HEK293 (cell line): Measurements from ENCODE around the gene VTN.

Experiments
- BCL11B ChIP-seq: fragments of 450-650 bp; formaldehyde crosslinking; IDR thresholded peaks from 2 replicates; pipeline ENCODE4 v1.5.1; 2016; ENCODE audit warnings: low read depth, missing biosample characterization, missing genetic modification characterization
- GLIS1 ChIP-seq: fragments of 450-650 bp; formaldehyde crosslinking; IDR thresholded peaks from 2 replicates; pipeline ENCODE4 v1.5.1; 2016; ENCODE audit warnings: missing biosample characterization, missing genetic modification characterization
- KLF8 ChIP-seq: fragments of 450-650 bp; formaldehyde crosslinking; IDR thresholded peaks from 2 replicates; pipeline ENCODE4 v1.5.1; 2016; ENCODE audit warnings: missing biosample characterization, missing genetic modification characterization
- SETDB1 ChIP-seq: IDR thresholded peaks from one replicate; pipeline ENCODE4 v1.6.1; 2017; ENCODE audit warnings: mild to moderate bottlenecking, low read length, moderate library complexity, mixed read lengths; ENCODE audit not compliant: insufficient read length
- SP3 ChIP-seq: fragments of 450-650 bp; formaldehyde crosslinking; IDR thresholded peaks from 2 replicates; pipeline ENCODE4 v1.5.1; 2016; ENCODE audit warnings: missing biosample characterization, missing genetic modification characterization
- ZBTB1 ChIP-seq: fragments of 450-650 bp; formaldehyde crosslinking; IDR thresholded peaks from 2 replicates; pipeline ENCODE4 v1.5.1; 2016; ENCODE audit warnings: missing biosample characterization, missing genetic modification characterization
- ZBTB20 ChIP-seq: fragments of 450-650 bp; formaldehyde crosslinking; IDR thresholded peaks from 2 replicates; pipeline ENCODE4 v1.5.1; 2016; ENCODE audit warnings: missing biosample characterization, missing genetic modification characterization
- ZNF140 ChIP-seq: fragments of 450-650 bp; formaldehyde crosslinking; IDR thresholded peaks from 2 replicates; pipeline ENCODE4 v1.5.1; 2016; ENCODE audit warnings: missing biosample characterization, missing genetic modification characterization
- ZNF184 ChIP-seq: fragments of 450-650 bp; IDR thresholded peaks from 2 replicates; pipeline ENCODE4 v1.5.1; 2018; ENCODE audit warnings: missing biosample characterization, mild to moderate bottlenecking, missing genetic modification characterization
- ZNF311 ChIP-seq: fragments of 450-650 bp; formaldehyde crosslinking; IDR thresholded peaks from 2 replicates; pipeline ENCODE4 v1.5.1; 2017; ENCODE audit warnings: missing biosample characterization, missing genetic modification characterization, borderline replicate concordance
- ZNF335 ChIP-seq: fragments of 450-650 bp; formaldehyde crosslinking; conservative IDR thresholded peaks from 2 replicates; pipeline ENCODE4 v1.5.1; 2016; ENCODE audit warnings: missing biosample characterization, missing genetic modification characterization
- ZNF433 ChIP-seq: fragments of 450-650 bp; formaldehyde crosslinking; IDR thresholded peaks from 2 replicates; pipeline ENCODE4 v1.5.1; 2016; ENCODE audit warnings: missing biosample characterization, missing genetic modification characterization, low read depth
- ZNF473 ChIP-seq: fragments of 450-650 bp; formaldehyde crosslinking; IDR thresholded peaks from 2 replicates; pipeline ENCODE4 v1.5.1; 2017; ENCODE audit warnings: missing biosample characterization, missing genetic modification characterization
- ZNF501 ChIP-seq: fragments of 450-650 bp; formaldehyde crosslinking; IDR thresholded peaks from 2 replicates; pipeline ENCODE4 v1.5.1; 2016; ENCODE audit warnings: missing biosample characterization, missing genetic modification characterization
- ZNF707 ChIP-seq: fragments of 450-650 bp; formaldehyde crosslinking; IDR thresholded peaks from 2 replicates; pipeline ENCODE4 v1.5.1; 2016; ENCODE audit warnings: missing biosample characterization, missing genetic modification characterization
- ZNF747 ChIP-seq: fragments of 450-650 bp; formaldehyde crosslinking; IDR thresholded peaks from 2 replicates; pipeline ENCODE4 v1.5.1; 2016; ENCODE audit warnings: missing biosample characterization, missing genetic modification characterization
- ZNF792 ChIP-seq: fragments of 450-650 bp; formaldehyde crosslinking; IDR thresholded peaks from 2 replicates; pipeline ENCODE4 v1.5.1; 2016; ENCODE audit warnings: missing biosample characterization, missing genetic modification characterization
- ZSCAN16 ChIP-seq: fragments of 450-650 bp; formaldehyde crosslinking; IDR thresholded peaks from 2 replicates; pipeline ENCODE4 v1.5.1; 2016; ENCODE audit warnings: missing biosample characterization, missing genetic modification characterization
- ZSCAN30 ChIP-seq: fragments of 450-650 bp; IDR thresholded peaks from 2 replicates; pipeline ENCODE4 v1.5.1; 2018; ENCODE audit warnings: missing biosample characterization, mild to moderate bottlenecking, missing genetic modification characterization, moderate library complexity
- TF ChIP-seq, protein P1 (sequence below): fragments of 450-650 bp; formaldehyde crosslinking; IDR thresholded peaks from 2 replicates; pipeline ENCODE4 v1.5.1; 2016; ENCODE audit warnings: missing biosample characterization, missing genetic modification characterization
- TF ChIP-seq, protein P2 (sequence below): fragments of 450-650 bp; formaldehyde crosslinking; IDR thresholded peaks from 2 replicates; pipeline ENCODE4 v1.5.0; 2017; ENCODE audit warnings: missing biosample characterization, missing genetic modification characterization, borderline replicate concordance
- TF ChIP-seq, protein P3 (sequence below): fragments of 450-650 bp; formaldehyde crosslinking; IDR thresholded peaks from 2 replicates; pipeline ENCODE4 v1.5.1; 2017; ENCODE audit warnings: missing biosample characterization, missing genetic modification characterization
- TF ChIP-seq, protein P4 (sequence below): fragments of 450-650 bp; formaldehyde crosslinking; IDR thresholded peaks from 2 replicates; pipeline ENCODE4 v1.5.1; 2016; ENCODE audit warnings: missing biosample characterization, missing genetic modification characterization
- TF ChIP-seq, protein P5 (sequence below): fragments of 450-650 bp; formaldehyde crosslinking; IDR thresholded peaks from 2 replicates; pipeline ENCODE4 v1.5.1; 2016; ENCODE audit warnings: missing biosample characterization, missing genetic modification characterization, borderline replicate concordance

Gene VTN

DNA sequence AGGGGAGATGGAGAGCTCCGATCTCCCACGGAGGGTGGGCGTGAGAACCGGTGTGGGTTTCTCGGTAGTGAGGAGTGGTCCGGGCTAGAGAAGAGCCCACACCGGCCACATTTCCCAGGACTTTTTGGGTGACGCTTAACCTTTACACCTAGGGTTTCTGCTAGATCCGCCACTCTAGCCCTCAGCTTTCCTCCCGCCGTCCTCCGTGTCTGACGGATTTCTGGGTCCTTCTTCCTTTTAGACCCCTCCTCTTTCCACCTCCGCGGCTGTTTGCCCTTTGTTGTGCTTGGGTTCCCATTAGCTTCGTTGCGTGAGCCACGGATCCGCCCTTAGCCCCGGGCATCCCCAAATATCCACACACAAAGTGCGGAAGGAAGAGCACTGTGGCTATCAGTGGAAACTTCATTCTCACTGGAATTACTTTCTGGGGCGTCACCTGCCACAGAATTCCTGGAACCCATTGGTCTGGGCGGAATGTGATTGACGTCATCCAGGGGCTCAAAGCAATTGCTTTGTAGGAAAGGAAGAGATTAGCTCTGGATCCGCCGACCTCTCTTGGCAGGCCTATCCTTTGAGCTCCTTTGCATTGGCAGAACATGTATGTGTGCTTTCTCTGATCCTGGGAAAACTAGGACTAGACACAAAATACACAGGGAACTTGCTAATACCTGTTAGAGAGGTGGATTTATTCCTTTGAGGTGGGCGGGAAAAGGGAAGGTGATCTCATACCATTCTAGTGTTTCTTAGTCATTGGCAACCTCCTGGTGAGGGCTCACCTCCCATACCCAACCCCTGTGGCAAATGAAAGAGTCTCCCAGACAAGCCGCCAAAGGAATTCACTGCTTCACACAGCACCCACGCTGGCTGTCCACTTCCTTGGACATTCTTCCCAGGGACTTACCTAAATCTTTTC is 33.9 kb downstream of the VTN start (continued):
- TF ChIP-seq SP3 (tag by site-specific recombination) = no peak; the same call in none of the 2 replicates
- no peak for TF ChIP-seq ZNF473 (tag by site-specific recombination)
- 0 out of 2 replicates have a peak, but pooled peaks have one; percentile 31 for TF ChIP-seq ZBTB1
- 0 out of 2 replicates have a peak, but pooled peaks have one; percentile 43 for TF ChIP-seq ZNF501 (tag by site-specific recombination)
- TF ChIP-seq, protein P1, sequence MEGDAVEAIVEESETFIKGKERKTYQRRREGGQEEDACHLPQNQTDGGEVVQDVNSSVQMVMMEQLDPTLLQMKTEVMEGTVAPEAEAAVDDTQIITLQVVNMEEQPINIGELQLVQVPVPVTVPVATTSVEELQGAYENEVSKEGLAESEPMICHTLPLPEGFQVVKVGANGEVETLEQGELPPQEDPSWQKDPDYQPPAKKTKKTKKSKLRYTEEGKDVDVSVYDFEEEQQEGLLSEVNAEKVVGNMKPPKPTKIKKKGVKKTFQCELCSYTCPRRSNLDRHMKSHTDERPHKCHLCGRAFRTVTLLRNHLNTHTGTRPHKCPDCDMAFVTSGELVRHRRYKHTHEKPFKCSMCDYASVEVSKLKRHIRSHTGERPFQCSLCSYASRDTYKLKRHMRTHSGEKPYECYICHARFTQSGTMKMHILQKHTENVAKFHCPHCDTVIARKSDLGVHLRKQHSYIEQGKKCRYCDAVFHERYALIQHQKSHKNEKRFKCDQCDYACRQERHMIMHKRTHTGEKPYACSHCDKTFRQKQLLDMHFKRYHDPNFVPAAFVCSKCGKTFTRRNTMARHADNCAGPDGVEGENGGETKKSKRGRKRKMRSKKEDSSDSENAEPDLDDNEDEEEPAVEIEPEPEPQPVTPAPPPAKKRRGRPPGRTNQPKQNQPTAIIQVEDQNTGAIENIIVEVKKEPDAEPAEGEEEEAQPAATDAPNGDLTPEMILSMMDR (tag by site-specific recombination) = peak; percentile 28; the same call in 1 of the 2 replicates
- peak; percentile 81 for TF ChIP-seq ZNF335 (tag by site-specific recombination)
- TF ChIP-seq ZNF707 (tag by site-specific recombination) = no peak
- TF ChIP-seq ZNF140 (tag by site-specific recombination) = no peak
- TF ChIP-seq ZNF433 (tag by site-specific recombination) = no peak
- TF ChIP-seq, protein P2, sequence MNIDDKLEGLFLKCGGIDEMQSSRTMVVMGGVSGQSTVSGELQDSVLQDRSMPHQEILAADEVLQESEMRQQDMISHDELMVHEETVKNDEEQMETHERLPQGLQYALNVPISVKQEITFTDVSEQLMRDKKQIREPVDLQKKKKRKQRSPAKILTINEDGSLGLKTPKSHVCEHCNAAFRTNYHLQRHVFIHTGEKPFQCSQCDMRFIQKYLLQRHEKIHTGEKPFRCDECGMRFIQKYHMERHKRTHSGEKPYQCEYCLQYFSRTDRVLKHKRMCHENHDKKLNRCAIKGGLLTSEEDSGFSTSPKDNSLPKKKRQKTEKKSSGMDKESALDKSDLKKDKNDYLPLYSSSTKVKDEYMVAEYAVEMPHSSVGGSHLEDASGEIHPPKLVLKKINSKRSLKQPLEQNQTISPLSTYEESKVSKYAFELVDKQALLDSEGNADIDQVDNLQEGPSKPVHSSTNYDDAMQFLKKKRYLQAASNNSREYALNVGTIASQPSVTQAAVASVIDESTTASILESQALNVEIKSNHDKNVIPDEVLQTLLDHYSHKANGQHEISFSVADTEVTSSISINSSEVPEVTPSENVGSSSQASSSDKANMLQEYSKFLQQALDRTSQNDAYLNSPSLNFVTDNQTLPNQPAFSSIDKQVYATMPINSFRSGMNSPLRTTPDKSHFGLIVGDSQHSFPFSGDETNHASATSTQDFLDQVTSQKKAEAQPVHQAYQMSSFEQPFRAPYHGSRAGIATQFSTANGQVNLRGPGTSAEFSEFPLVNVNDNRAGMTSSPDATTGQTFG (tag by site-specific recombination) = no peak
- peak; percentile 81 for TF ChIP-seq GLIS1 (tag by site-specific recombination)
- no peak for TF ChIP-seq ZSCAN30 (tag by site-specific recombination)
- TF ChIP-seq ZBTB20 (tag by site-specific recombination) = peak; percentile 68; the same call in 1 of the 2 replicates
- TF ChIP-seq, protein P3, sequence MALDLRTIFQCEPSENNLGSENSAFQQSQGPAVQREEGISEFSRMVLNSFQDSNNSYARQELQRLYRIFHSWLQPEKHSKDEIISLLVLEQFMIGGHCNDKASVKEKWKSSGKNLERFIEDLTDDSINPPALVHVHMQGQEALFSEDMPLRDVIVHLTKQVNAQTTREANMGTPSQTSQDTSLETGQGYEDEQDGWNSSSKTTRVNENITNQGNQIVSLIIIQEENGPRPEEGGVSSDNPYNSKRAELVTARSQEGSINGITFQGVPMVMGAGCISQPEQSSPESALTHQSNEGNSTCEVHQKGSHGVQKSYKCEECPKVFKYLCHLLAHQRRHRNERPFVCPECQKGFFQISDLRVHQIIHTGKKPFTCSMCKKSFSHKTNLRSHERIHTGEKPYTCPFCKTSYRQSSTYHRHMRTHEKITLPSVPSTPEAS (tag by site-specific recombination) = no peak
- TF ChIP-seq ZNF184 (tag by site-specific recombination) = no peak; the same call in 1 of the 2 replicates
- no peak for TF ChIP-seq ZNF311
- TF ChIP-seq, protein P4, sequence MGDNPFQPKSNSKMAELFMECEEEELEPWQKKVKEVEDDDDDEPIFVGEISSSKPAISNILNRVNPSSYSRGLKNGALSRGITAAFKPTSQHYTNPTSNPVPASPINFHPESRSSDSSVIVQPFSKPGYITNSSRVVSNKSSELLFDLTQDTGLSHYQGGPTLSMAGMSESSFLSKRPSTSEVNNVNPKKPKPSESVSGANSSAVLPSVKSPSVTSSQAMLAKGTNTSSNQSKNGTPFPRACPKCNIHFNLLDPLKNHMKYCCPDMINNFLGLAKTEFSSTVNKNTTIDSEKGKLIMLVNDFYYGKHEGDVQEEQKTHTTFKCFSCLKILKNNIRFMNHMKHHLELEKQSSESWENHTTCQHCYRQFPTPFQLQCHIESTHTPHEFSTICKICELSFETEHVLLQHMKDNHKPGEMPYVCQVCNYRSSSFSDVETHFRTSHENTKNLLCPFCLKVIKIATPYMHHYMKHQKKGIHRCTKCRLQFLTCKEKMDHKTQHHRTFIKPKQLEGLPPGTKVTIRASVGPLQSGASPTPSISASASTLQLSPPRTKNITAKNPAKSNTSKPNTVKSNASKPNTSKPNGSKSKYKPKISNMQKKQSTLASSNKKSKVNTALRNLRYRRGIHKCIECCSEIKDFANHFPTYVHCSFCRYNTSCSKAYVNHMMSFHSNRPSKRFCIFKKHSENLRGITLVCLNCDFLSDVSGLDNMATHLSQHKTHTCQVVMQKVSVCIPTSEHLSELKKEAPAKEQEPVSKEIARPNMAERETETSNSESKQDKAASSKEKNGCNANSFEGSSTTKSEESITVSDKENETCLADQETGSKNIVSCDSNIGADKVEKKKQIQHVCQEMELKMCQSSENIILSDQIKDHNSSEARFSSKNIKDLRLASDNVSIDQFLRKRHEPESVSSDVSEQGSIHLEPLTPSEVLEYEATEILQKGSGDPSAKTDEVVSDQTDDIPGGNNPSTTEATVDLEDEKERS (tag by site-specific recombination) = no peak
- TF ChIP-seq BCL11B (tag by site-specific recombination) = no peak
- TF ChIP-seq, protein P5, sequence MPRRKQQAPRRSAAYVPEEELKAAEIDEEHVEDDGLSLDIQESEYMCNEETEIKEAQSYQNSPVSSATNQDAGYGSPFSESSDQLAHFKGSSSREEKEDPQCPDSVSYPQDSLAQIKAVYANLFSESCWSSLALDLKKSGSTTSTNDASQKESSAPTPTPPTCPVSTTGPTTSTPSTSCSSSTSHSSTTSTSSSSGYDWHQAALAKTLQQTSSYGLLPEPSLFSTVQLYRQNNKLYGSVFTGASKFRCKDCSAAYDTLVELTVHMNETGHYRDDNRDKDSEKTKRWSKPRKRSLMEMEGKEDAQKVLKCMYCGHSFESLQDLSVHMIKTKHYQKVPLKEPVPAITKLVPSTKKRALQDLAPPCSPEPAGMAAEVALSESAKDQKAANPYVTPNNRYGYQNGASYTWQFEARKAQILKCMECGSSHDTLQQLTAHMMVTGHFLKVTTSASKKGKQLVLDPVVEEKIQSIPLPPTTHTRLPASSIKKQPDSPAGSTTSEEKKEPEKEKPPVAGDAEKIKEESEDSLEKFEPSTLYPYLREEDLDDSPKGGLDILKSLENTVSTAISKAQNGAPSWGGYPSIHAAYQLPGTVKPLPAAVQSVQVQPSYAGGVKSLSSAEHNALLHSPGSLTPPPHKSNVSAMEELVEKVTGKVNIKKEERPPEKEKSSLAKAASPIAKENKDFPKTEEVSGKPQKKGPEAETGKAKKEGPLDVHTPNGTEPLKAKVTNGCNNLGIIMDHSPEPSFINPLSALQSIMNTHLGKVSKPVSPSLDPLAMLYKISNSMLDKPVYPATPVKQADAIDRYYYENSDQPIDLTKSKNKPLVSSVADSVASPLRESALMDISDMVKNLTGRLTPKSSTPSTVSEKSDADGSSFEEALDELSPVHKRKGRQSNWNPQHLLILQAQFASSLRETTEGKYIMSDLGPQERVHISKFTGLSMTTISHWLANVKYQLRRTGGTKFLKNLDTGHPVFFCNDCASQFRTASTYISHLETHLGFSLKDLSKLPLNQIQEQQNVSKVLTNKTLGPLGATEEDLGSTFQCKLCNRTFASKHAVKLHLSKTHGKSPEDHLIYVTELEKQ (tag by site-specific recombination) = 0 out of 2 replicates have a peak, but pooled peaks have one; percentile 5
- TF ChIP-seq SETDB1 = no peak
- no peak for TF ChIP-seq ZSCAN16 (tag by site-specific recombination)
- TF ChIP-seq ZNF792 (tag by site-specific recombination) = peak; percentile 23; the same call in 1 of the 2 replicates
- TF ChIP-seq KLF8 = peak; percentile 83
- no peak for TF ChIP-seq ZNF747 (tag by site-specific recombination)
